Right lobe of liver (tissue), 6 donors: ENCODE measurements around the gene KCNH5. TPM values are rescaled to one million over a fixed set of nuclear protein-coding genes. Genes with fewer than 3 reads are reported as not detected.

Experiments
- ATAC-seq, 4 donors: fragments of 200-7000 bp; cut with Tn5 transposase; one replicate each; pipeline ENCODE4 v1.9.1; 2020; ENCODE audit warnings: mild to moderate bottlenecking in 4 of 4, moderate library complexity in 4 of 4
- DNase-seq, 3 donors: peaks; one replicate each; pipeline ENCODE4 v3.0.0-alpha.2; 2020
- H3K27ac ChIP-seq, 3 donors: fragments of 200-600 bp; one replicate each; pipeline ENCODE4 v1.8.0; 2022
- H3K27me3 ChIP-seq, 2 donors: fragments of 200-600 bp; one replicate each; pipeline ENCODE4 v1.8.0; 2022
- H3K36me3 ChIP-seq, 4 donors: fragments of 200-600 bp; sonication (generic) in 1 of 4; one replicate each; pipeline versions ENCODE4 v1.5.1 to v1.8.0; 2017 to 2022; ENCODE audit warnings: control low read depth in 1 of 4
- H3K4me1 ChIP-seq, 4 donors: fragments of 200-600 bp; sonication (generic) in 1 of 4; one replicate each; pipeline versions ENCODE4 v1.5.1 to v1.8.0; 2017 to 2022; ENCODE audit warnings: control low read depth in 1 of 4
- H3K4me3 ChIP-seq, 3 donors: fragments of 200-600 bp; one replicate each; pipeline ENCODE4 v1.8.0; 2022
- H3K9me3 ChIP-seq, 4 donors: fragments of 200-600 bp; sonication (generic) in 1 of 4; one replicate each; pipeline versions ENCODE4 v1.5.1 to v1.8.0; 2017 to 2022; ENCODE audit warnings: control low read depth in 1 of 4
- CTCF ChIP-seq, 4 donors: fragments of 200-600 bp in 3 of 4; fragments of 450-650 bp in 1 of 4; IDR thresholded peaks; one replicate each; pipeline versions ENCODE4 v1.5.1 to v1.8.0; 2016 to 2022; ENCODE audit warnings: antibody characterized with exemption in 4 of 4, mild to moderate bottlenecking in 2 of 4
- POLR2A ChIP-seq: fragments of 450-650 bp; IDR thresholded peaks from one replicate; pipeline ENCODE4 v1.6.1; 2017; ENCODE audit warnings: antibody characterized with exemption, mild to moderate bottlenecking
- WGBS: methylation state at CpG from one replicate; pipeline ENCODE4 v1.1.6; 2018; ENCODE audit warnings: low coverage, low lambda C conversion rate; ENCODE audit not compliant: insufficient coverage; ENCODE audit errors: missing lambda C conversion rate; 5-methylcytosine and 5-hydroxymethylcytosine counted together
- intact Hi-C, 2 donors: fragments of 100-400 bp; cut with DNase I; formaldehyde crosslinking; loops; one replicate each; pipeline versions ENCODE4 v1.11.2 to v1.14.1; 2022
- total RNA-seq, 6 experiments: library from RNA; depleted of rRNA in 2 of 6; stranded (reverse); fragments of >200 nt in 2 of 6; fragmentation: NEBNext Ultra II Directional in 3 of 6; extraction: Animal tissue kit (Norgen Biotek cat#: 25700) in 3 of 6; gene quantifications; one replicate each; pipeline versions ENCODE4 v1.1.0 to v1.2.4, GENCODE V29; 2016 to 2023
- donor health status: DM: no; HTN: yes; CAD: no.
- donor health status: DM: no; HTN: no; CAD: no.
- donor health status: DM: no; HTN: no; CAD: no.
- donor health status: DM: no; HTN: yes; CAD: no.
- donor health status: DM: no; HTN: yes; CAD: no.

Gene KCNH5
- total RNA-seq, 6 experiments from 2014 or later = not detected

- H3K27me3 ChIP-seq = no peaks in the 10 kb centered on the region
- 40% methylated on average over 2 of the region's 2 CpGs for WGBS
- H3K4me1 ChIP-seq = no peaks in the 10 kb centered on the region
- intact Hi-C loops = no loop called here
- no peak for ATAC-seq
- no peak for TF ChIP-seq POLR2A
- no peak for TF ChIP-seq CTCF (IDR thresholded peaks at IDR 0.05)
- H3K9me3 ChIP-seq = peaks cover 0 to 3% (median 0%) of the 10 kb centered on the region in 4 donors
- no peak for DNase-seq
- H3K4me3 ChIP-seq = no peak overlapping the region
- H3K27ac ChIP-seq = no peak overlapping the region
- no peaks in the 10 kb centered on the region for H3K36me3 ChIP-seq
Observed at GRCh38 chr14:62778310-62778709, 266.9 kb downstream of the KCNH5 start.

- 66% methylated on average over 2 of the region's 2 CpGs for WGBS
- Histone ChIP-seq H3K27me3 (no peaks in the 10 kb centered on the region), H3K4me1 (no peaks in the 10 kb centered on the region), H3K9me3 (peaks cover 0 to 3% (median 0%) of the 10 kb centered on the region in 4 donors), H3K27ac (no peak overlapping the region), H3K36me3 (no peaks in the 10 kb centered on the region), H3K4me3 (no peak overlapping the region)
- intact Hi-C loops = no loop called here
- no peak for DNase-seq
- no peak for ATAC-seq
- TF ChIP-seq CTCF (IDR thresholded peaks at IDR 0.05) (no peak), POLR2A (no peak)
Observed at GRCh38 chr14:62777510-62777909, 267.7 kb downstream of the KCNH5 start.

GRCh38 chr14:62776300-62776699, 269.0 kb downstream of the KCNH5 start:
- intact Hi-C loops = no loop called here
- 63% methylated on average over 1 of the region's 1 CpG for WGBS
- Histone ChIP-seq H3K36me3 (no peaks in the 10 kb centered on the region), H3K27ac (no peak overlapping the region), H3K4me3 (no peak overlapping the region), H3K4me1 (no peaks in the 10 kb centered on the region), H3K27me3 (no peaks in the 10 kb centered on the region), H3K9me3 (peaks cover 0 to 3% (median 0%) of the 10 kb centered on the region in 4 donors)
- ATAC-seq (no peak), DNase-seq (no peak)
- TF ChIP-seq POLR2A = no peak
- no peak for TF ChIP-seq CTCF (IDR thresholded peaks at IDR 0.05)

GRCh38 chr14:62768753-62769152, 276.5 kb downstream of the KCNH5 start:
- H3K27me3 ChIP-seq = no peaks in the 10 kb centered on the region
- TF ChIP-seq POLR2A = no peak
- no peak for TF ChIP-seq CTCF (IDR thresholded peaks at IDR 0.05)
- H3K4me3 ChIP-seq = no peak overlapping the region
- H3K4me1 ChIP-seq = no peaks in the 10 kb centered on the region
- no peak for ATAC-seq
- 65% methylated on average over 2 of the region's 2 CpGs for WGBS
- H3K27ac ChIP-seq = no peak overlapping the region
- no peak for DNase-seq
- no peaks in the 10 kb centered on the region for H3K36me3 ChIP-seq
- H3K9me3 ChIP-seq = no peaks in the 10 kb centered on the region
- intact Hi-C loops = no loop called here

- H3K36me3 ChIP-seq = no peaks in the 10 kb centered on the region
- H3K4me1 ChIP-seq = no peaks in the 10 kb centered on the region
- TF ChIP-seq CTCF (IDR thresholded peaks at IDR 0.05) (no peak), POLR2A (no peak)
- H3K4me3 ChIP-seq = no peak overlapping the region
- intact Hi-C loops = no loop called here
- H3K9me3 ChIP-seq = no peaks in the 10 kb centered on the region
- H3K27me3 ChIP-seq = no peaks in the 10 kb centered on the region
- H3K27ac ChIP-seq = no peak overlapping the region
- ATAC-seq (no peak), DNase-seq (no peak)
Observed at GRCh38 chr14:62763951-62764350, 281.3 kb downstream of the KCNH5 start.
